ENCODE measurements around the gene IPO7.
A peak's percentile ranks its signal among the peaks of the same experiment; 100 is the strongest.

Gene IPO7

GRCh38 chr11:9470765-9471164 lies 86.3 kb downstream of the IPO7 start:
- H3K4me3 ChIP-seq (ENCODE audit: low read depth, low read length): no peak overlapping the region
- peaks cover 15% of the 10 kb centered on the region for H3K36me3 ChIP-seq (replicated peaks)
- in situ Hi-C loops (cut with HindIII; ENCODE audit: low pct_ligation_motif_present, low sequenced_read_pairs): no loop called here

GRCh38 chr11:9473408-9473807 lies 89.0 kb downstream of the IPO7 start:
- H3K36me3 ChIP-seq (replicated peaks): peaks cover 21% of the 10 kb centered on the region
- no peak for TF ChIP-seq CTCF (IDR thresholded peaks at IDR 0.05; ENCODE audit: low read depth, low read length, missing control alignments)
- H3K27me3 ChIP-seq (replicated peaks): no peaks in the 10 kb centered on the region
- peak; percentile 2 for DNase-seq
- H3K27ac ChIP-seq: no peak overlapping the region
- H3K4me3 ChIP-seq (ENCODE audit: low read depth, low read length): no peak overlapping the region
- in situ Hi-C loops (cut with HindIII; ENCODE audit: low pct_ligation_motif_present, low sequenced_read_pairs): no loop called here

More at GRCh38 chr11:9470765-9471164, 86.3 kb downstream of the IPO7 start:
- Histone ChIP-seq H3K27ac (no peak overlapping the region), H3K27me3 (replicated peaks) (no peaks in the 10 kb centered on the region)
- no peak for DNase-seq
- TF ChIP-seq CTCF (IDR thresholded peaks at IDR 0.05; ENCODE audit: low read depth, low read length, missing control alignments): no peak

- TF ChIP-seq CTCF (IDR thresholded peaks at IDR 0.05; ENCODE audit: low read depth, low read length, missing control alignments): no peak
- Histone ChIP-seq H3K4me3 (ENCODE audit: low read depth, low read length) (no peak overlapping the region), H3K27me3 (replicated peaks) (no peaks in the 10 kb centered on the region), H3K36me3 (replicated peaks) (peaks cover 18% of the 10 kb centered on the region), H3K27ac (no peak overlapping the region)
- no peak for DNase-seq
- in situ Hi-C loops (cut with HindIII; ENCODE audit: low pct_ligation_motif_present, low sequenced_read_pairs): no loop called here
These were observed 95.4 kb downstream of the IPO7 start for GRCh38 chr11:9479899-9480298.

- H3K4me3 ChIP-seq (ENCODE audit: low read depth, low read length): no peak overlapping the region
- in situ Hi-C loops (cut with HindIII; ENCODE audit: low pct_ligation_motif_present, low sequenced_read_pairs): no loop called here
- no peak for TF ChIP-seq CTCF (IDR thresholded peaks at IDR 0.05; ENCODE audit: low read depth, low read length, missing control alignments)
- peak; percentile 3 for DNase-seq
- peak overlapping the region; percentile 39 for H3K27ac ChIP-seq
- H3K36me3 ChIP-seq (replicated peaks): peaks cover 5% of the 10 kb centered on the region
- no peaks in the 10 kb centered on the region for H3K27me3 ChIP-seq (replicated peaks)
These were observed 104.8 kb downstream of the IPO7 start for GRCh38 chr11:9489080-9489765.

- no peak for TF ChIP-seq CTCF (IDR thresholded peaks at IDR 0.05; ENCODE audit: low read depth, low read length, missing control alignments)
- in situ Hi-C loops (cut with HindIII; ENCODE audit: low pct_ligation_motif_present, low sequenced_read_pairs): no loop called here
- H3K4me3 ChIP-seq (ENCODE audit: low read depth, low read length): no peak overlapping the region
- no peak overlapping the region for H3K27ac ChIP-seq
- H3K36me3 ChIP-seq (replicated peaks): peaks cover 12% of the 10 kb centered on the region
- H3K27me3 ChIP-seq (replicated peaks): no peaks in the 10 kb centered on the region
- DNase-seq: no peak
These were observed 105.9 kb downstream of the IPO7 start for GRCh38 chr11:9490376-9490775.

- Histone ChIP-seq H3K4me3 (ENCODE audit: low read depth, low read length) (no peak overlapping the region), H3K27me3 (replicated peaks) (no peaks in the 10 kb centered on the region), H3K27ac (no peak overlapping the region), H3K36me3 (replicated peaks) (peaks cover 20% of the 10 kb centered on the region)
- in situ Hi-C loops (cut with HindIII; ENCODE audit: low pct_ligation_motif_present, low sequenced_read_pairs): no loop called here
- TF ChIP-seq CTCF (IDR thresholded peaks at IDR 0.05; ENCODE audit: low read depth, low read length, missing control alignments): no peak
- no peak for DNase-seq
These were observed 109.0 kb downstream of the IPO7 start for GRCh38 chr11:9493492-9493891.
